Measurements from ENCODE around the gene METTL8.

Gene METTL8

DNA sequence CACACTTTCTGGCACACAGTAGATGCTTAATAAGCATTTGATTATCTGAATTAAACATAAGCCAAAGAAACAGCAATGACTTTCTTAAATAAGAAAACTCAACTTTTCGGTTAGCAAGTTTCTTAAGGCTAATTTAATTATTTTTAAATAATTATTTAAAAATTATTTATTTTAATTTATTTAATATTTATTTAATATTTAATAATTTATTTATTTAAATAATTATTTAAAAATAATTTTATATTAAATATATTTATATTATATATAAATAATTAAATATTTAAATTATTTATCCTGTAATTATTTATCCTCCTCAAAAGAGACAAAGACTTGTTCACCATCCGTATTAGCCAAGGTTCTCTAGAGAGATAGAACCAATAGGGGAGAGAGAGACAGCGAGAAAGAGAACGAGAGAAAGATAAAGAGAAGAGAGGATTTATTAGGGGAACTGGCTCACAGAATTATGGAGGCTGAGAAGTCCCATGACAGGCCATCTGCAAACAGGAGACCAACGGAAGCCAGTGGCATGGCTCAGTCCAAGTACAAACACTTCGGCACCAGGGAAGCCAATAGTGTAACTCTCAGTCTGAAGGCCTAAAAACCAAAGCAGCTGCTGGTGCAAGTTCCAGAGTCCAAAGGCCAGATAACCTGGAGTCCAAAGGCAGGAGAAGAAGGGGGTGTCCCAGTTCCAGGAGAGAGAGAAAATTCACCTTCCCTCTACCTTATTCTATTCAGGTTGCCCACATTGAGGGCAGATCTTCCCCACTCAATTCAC lies 125.3 kb downstream of the METTL8 start:
- DNase-seq: no peak

DNA sequence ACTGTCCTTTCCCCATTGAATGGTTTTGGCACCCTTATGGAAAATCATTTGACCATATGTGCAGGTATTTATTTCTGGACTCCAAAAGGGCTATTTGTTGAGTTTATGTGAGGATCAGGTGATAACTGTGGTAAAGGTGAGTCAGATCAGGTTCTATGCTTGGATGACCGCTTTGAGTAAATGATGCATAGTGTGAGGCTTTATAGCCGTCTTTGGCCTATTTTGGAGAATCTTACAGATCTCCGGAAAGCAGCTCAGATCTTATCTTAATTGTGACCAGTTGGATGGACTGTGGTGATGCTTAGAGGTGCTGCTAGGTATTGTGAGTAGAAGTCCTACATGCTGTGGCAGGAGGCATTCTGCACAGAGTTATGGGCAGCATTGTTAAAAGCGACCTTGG lies 126.2 kb downstream of the METTL8 start:
- no peak for DNase-seq

DNA sequence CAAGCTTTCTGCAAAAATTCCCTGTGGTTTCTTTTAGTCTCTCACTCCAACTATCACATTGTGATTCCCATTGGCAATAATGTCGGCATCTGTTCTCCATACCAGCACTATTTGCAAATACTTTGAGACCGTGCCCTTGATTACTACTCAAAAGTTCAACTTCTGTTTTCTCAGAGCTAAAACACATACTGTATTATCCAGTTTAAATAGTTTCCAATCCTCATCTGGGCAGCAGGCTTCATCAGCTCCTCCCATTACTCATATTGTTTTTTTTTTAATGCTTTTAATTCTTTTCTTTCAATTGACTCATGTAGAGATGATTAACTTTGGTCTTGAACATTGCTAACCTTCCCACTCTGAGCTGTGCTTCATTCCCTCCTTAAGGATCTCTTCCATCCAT lies 135.8 kb downstream of the METTL8 start:
- DNase-seq: no peak

DNA sequence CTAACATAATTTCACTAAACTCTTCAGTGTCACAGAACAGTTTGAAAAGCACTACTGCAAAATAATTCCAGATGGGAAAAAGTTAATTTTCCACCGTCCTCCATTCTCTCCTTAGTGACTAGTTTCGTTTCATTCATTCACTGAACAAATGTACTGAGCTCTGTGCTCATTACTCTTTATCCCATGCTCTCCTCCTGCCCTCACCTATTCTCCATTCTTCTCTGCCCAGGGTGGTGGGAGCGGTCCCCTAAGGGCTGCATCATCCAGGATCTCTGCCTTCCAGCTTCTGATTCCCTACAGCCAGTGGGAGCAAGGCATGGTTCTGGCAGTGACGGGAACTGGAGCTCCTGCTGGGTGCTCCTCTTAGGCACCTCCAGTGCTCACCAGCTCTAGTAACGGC lies 139.2 kb downstream of the METTL8 start:
- no peak for DNase-seq

DNA sequence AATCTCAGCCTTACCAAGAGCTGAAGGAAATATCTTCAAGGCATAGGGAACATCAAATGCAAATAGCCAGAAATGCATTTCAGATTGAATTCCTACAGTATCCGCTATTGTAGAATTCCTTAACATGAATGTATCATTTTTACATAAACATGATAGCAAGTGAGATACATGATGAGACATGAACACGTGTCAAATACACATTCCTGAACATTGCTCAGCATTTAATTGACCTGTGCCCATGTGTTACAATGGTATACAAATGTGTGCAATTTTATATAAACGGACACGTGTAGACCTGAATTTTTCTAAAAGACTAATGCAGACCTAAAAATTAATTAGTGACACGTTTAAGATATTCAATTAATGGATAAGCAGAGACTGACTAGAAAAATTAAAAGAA lies 140.1 kb downstream of the METTL8 start:
- no peak for DNase-seq

DNA sequence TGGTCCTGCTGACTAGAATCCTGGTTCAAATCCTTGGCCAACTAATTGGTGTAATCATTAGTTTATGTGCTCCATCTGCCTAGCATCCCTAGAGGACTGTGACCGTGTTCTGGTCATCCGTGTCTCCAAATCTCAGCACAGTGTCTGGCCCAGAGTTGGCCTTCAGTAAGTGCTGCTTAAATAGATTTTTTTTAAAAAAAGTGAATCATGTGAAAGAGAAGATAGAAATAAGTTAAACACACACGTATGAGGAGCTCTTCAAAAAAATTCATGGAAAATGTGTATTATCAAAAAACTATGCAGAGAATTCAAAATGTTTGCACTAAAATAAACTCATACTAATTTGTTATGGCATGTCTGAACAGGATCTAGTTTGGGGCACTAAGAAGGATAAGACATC lies 143.8 kb downstream of the METTL8 start:
- no peak for DNase-seq

DNA sequence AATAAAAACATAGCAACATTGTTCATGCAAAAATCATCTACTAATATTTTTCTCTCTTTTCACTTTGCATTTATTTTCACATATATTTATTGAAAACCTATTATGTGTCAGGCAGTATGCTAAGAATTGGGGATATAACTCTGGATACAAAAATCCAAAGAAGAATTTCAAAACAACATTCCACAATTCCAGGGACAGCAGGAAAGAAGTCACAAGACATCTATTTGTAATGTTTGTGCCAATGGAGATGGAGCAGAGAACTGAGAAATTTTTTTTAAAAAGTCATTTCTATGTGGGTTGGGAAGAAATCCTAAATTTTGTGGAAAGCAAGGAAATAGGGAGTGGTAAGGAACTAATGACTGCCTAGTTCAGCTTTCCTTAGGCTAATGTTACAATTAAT lies 144.5 kb downstream of the METTL8 start:
- DNase-seq: no peak

DNA sequence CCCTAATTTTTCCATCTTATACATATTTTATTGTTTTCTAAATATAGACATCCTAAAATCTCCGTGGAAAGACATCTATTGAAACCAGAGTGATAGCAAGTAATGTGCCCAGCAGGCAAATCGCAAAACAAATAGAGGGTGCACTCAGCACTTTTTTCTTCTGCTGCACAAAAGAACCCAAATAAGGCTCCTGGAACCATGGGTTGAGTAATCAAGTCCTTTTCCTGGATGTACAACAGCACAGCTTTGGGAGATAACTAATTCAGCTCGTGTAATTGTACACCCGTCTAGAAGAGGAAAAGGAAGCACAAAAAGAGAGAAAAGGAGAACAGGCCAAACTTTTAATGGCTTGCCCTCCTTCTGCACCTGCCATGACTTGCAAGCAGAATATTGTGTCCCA lies 146.2 kb downstream of the METTL8 start:
- DNase-seq: no peak

DNA sequence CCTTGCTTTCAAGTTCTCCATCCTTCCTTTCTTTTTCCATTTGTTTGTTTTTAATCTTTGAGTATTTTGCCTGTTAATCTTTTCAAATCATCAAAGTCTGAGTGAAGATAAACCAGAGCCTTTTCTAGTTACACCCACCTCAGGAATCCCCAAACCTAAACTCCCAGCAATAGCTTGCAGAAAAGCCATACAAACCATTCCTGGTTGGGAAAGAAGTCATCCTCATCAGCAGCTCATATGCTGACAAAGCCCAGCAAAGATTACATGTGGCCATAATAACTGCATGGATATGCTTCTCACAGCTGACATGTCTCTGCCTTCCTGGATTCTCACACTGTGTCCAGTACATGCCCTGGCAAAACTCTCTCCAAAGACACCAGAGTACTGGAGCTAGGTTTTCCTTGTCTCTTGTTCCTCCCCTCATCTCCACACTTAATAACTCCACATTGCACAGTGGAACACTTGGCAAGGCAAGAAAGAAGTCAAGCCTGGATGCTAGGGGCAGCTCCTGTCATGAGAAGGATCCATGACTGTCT lies 146.7 kb downstream of the METTL8 start:
- DNase-seq: no peak

DNA sequence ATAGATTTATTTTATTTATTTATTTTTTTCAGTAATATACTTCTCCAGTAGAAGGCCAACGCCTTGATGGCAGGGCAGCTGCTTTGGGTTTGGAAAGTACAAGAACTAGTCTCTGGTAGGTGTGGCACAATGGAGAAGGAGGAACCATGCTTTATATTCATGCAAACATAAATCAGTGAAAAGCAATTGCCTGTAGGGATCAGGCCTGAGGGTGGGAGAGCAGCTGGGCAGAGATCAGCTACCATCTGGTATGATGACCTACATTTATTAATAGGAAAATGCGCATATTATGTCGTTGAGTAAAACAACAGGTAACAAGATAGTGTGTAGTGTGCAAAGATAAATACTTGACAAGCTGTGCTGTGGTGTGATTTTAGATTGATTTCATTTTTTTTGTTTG lies 152.7 kb downstream of the METTL8 start:
- DNase-seq: no peak

DNA sequence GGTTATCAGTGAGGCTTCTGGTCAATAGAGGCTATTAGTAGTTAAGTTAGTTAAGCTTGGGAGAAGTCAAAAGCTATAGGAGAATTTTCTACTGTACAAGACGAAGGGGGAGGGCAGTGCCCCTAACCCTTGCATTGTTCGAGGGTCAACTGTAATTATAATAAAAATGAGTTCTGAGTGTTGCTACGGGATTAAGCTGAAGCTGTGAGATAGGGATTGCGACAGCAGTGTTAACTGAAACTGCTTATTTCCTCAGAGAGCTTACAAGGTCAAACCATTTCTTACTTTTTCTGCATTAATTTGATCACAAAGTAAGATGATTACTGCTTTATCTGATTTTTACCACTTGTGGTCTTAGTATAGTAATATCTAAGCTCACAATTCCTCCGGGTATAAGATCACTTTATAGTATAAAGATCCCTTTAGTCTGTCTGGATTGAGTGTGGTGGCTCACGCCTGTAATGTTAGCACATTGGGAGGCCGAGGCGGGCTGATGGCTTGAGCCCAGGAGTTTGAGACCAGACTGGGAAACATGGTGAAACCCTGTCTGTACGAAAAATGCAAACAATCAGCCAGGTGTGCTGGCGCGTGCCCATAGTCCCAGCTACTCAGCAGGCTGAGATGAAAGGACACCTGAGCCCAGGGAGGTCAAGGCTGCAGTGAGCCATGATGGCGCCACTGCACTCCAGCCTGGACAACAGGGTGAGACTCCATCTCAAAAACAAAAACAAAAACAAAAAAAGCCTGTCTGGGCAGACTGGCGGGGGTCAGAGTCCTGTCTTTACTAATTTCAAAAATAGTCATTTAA lies 153.6 kb downstream of the METTL8 start:
- no peak for DNase-seq

DNA sequence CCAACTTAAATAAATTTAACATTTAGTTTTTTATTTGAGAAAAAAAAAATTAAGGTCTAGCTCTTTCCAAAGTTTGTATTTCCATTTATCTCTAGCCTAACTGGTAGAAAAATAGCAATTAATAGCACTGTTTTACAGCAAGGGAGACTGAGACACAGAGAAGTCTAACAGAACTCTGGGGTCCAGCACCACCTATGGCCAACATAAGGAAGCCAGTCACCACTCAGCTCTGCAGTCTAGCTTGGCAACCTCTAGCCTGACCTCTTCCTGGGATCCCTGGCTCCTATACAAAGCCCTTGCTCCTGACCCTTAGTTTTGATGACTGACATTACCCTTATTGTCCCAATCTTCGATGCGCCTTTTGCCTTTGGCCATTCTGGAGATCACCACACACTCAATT lies 159.0 kb downstream of the METTL8 start:
- DNase-seq: no peak

DNA sequence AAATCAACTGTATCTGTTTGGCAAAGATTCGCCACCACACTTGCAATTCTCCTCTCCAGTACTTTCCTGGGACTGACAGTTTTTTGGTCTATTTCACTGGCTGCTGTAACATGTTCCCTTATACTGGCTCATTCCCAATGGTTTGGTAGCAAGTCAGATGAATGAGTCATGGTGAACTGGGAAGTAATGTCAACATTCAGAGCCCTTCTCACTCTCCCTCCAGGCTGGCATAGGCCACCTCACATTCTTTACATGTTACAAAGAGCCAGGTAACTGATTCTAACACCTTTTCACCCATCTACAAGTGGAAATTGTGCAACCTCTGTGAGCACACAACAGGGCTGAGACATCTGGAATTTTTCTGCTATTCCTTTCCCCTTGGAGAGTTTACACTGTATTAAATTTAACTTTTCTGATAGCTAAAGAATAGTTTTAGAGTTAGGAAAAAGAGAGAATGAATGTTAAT lies 161.8 kb downstream of the METTL8 start:
- no peak for DNase-seq

DNA sequence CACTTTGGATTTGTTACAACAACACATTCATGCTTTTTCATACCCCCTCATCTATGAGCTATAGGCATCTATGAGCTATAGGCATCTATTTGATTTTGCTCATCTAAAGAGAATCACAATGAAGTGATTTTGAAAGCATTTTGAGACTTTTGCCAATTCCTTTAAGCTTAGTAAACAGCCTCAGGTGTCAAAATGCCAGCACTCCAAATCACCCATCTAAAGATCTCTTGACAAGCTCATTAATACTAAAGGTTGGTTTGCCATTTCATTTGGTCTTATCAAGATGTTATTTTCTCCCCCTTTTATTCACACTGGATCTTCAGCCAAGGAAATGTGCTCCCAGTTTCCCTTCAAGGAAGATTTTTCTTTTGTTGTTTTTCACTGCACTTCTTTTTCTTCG lies 162.4 kb downstream of the METTL8 start:
- no peak for DNase-seq

DNA sequence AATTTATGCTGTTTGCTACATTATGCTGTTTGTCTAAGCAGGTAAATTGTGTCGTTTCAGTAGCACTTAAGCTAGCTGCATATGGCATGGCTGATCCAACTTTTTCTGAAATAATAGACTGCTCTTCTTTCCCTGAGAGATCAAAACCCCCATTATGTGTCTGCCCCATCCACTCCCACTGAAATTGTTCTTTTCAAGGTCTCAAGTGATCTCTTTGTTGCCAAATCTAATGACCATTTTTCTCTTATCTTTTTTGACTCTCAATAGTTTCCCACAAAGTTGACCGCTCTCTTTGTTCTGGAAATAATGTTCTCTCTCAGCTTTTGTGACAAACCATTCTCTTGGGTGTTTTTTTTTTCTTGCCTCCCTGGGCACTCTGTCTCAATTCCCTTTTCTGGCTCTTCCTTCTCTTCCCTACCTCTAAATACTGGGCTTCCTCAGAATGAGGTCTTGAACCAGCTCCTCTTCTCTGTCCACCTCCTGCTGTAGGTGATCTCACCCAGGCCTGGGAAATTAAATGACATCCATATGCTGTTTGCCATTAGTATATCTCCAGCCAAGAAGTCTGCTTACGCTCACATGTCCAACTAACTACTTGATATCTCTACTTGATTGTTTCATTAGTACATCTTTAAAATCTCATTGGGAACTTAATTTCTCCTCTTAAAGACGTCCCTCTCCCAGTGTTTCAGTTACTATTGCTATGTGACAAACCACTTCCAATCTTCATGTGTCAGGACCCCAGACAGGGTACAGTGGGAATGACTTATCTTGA lies 165.7 kb downstream of the METTL8 start:
- DNase-seq: no peak

Measured in NCI-H1092 (cell line).